GM12875 (cell line): ENCODE measurements around the gene SERPINA3.

Source experiments
- H3K4me3 ChIP-seq: one replicate; pipeline ENCODE4 v1.5.1; 2011; ENCODE audit warnings: low read depth, low read length, control low read depth
- CTCF ChIP-seq: IDR thresholded peaks from 2 replicates; pipeline ENCODE4 v1.5.1; 2011; ENCODE audit warnings: low read depth, mild to moderate bottlenecking, control low read depth, inconsistent platforms, low read length, moderate library complexity, borderline replicate concordance; ENCODE audit not compliant: insufficient read depth

SERPINA3 gene

GRCh38 chr14:94641632-94641955, 29.4 kb downstream of the SERPINA3 start:
- no peak for TF ChIP-seq CTCF
- no peak overlapping the region for H3K4me3 ChIP-seq

GRCh38 chr14:94643316-94644101, 31.3 kb downstream of the SERPINA3 start:
- H3K4me3 ChIP-seq, result no peak overlapping the region
- TF ChIP-seq CTCF, result no peak

GRCh38 chr14:94644102-94644535, 31.9 kb downstream of the SERPINA3 start:
- TF ChIP-seq CTCF, result no peak
- H3K4me3 ChIP-seq, result no peak overlapping the region

GRCh38 chr14:94646066-94646465, 33.9 kb downstream of the SERPINA3 start:
- no peak overlapping the region for H3K4me3 ChIP-seq
- no peak for TF ChIP-seq CTCF

GRCh38 chr14:94646481-94646880, 34.3 kb downstream of the SERPINA3 start:
- no peak for TF ChIP-seq CTCF
- H3K4me3 ChIP-seq, result no peak overlapping the region

- no peak overlapping the region for H3K4me3 ChIP-seq
- no peak for TF ChIP-seq CTCF
Measured at GRCh38 chr14:94648801-94649200, 36.6 kb downstream of the SERPINA3 start.
